HCEC 1CT (cell line): Measurements from ENCODE around the gene HYPK.
A peak's percentile ranks its signal among the peaks of the same experiment; 100 is the strongest.
"Not testable (repeated sequence)": the region's sequence is repeated elsewhere in the genome, so short reads cannot be mapped to it uniquely, and the experiment has no call there.

Experiments used
- DNase-seq: peaks from one replicate; pipeline ENCODE4 v3.0.0-alpha.2; 2017

The HYPK gene

GRCh38 chr15:43796566-43796965 is 3.8 kb upstream of the HYPK start:
- DNase-seq = no peak

- no peak for DNase-seq
Measured at GRCh38 chr15:43799209-43799944, 1.0 kb upstream of the HYPK start.

- no peak for DNase-seq
Measured at GRCh38 chr15:43799945-43800285, 484 bp upstream of the HYPK start, which contains the start of gene SERINC4. TSS of gene SERINC4 (minus strand) at chr15:43800220. CDS start at chr15:43799986, 234 bp downstream.

GRCh38 chr15:43802676-43803075 is 2.3 kb downstream of the HYPK start:
- not testable (repeated sequence) for DNase-seq

- no peak for DNase-seq
Measured at GRCh38 chr15:43808435-43808950, 8.1 kb downstream of the HYPK start.

GRCh38 chr15:43808960-43809678 is 8.7 kb downstream of the HYPK start:
- DNase-seq = no peak

- not testable (repeated sequence) for DNase-seq
Measured at GRCh38 chr15:43815064-43815463, 14.7 kb downstream of the HYPK start.

GRCh38 chr15:43821505-43821904 is 21.1 kb downstream of the HYPK start:
- no peak for DNase-seq

GRCh38 chr15:43824302-43825246 is 24.2 kb downstream of the HYPK start, which contains the start of gene MFAP1:
TSS of gene MFAP1 (minus strand) at chr15:43824690. CDS start at chr15:43824569, 121 bp downstream.
- peak; percentile 98 for DNase-seq

- DNase-seq = not testable (repeated sequence)
Measured at GRCh38 chr15:43825305-43825704, 24.9 kb downstream of the HYPK start.

- no peak for DNase-seq
Measured at GRCh38 chr15:43826029-43826507, 25.7 kb downstream of the HYPK start.

GRCh38 chr15:43826508-43827341 is 26.3 kb downstream of the HYPK start, which contains the start of gene WDR76:
TSS of gene WDR76 (plus strand) at chr15:43827002. CDS start at chr15:43827033, 31 bp downstream.
- DNase-seq = peak; percentile 85

GRCh38 chr15:43828061-43828657 is 27.8 kb downstream of the HYPK start:
- DNase-seq = no peak

- DNase-seq = not testable (repeated sequence)
Measured at GRCh38 chr15:43829951-43830540, 29.6 kb downstream of the HYPK start.

- DNase-seq = not testable (repeated sequence)
Measured at GRCh38 chr15:43830691-43831275, 30.4 kb downstream of the HYPK start.

GRCh38 chr15:43831519-43832052 is 31.2 kb downstream of the HYPK start:
- not testable (repeated sequence) for DNase-seq

- DNase-seq = not testable (repeated sequence)
Measured at GRCh38 chr15:43832485-43832884, 32.1 kb downstream of the HYPK start.

- no peak for DNase-seq
Measured at GRCh38 chr15:43845421-43845820, 45.0 kb downstream of the HYPK start.

- no peak for DNase-seq
Measured at GRCh38 chr15:43851251-43851650, 50.9 kb downstream of the HYPK start.

- DNase-seq = no peak
Measured at GRCh38 chr15:43852607-43853006, 52.2 kb downstream of the HYPK start.
